SK-N-SH (cell line): Measurements from ENCODE around the gene KRT84. TPM values are rescaled to one million over a fixed set of nuclear protein-coding genes. Genes with fewer than 3 reads are reported as not detected.

Source experiments
- CTCF ChIA-PET: fragments of 300-600, 350-600 bp; formaldehyde crosslinking; extraction: SDS; loops from one replicate; lab custom pipeline; 2021; lab: Yijun Ruan, JAX
- POLR2A ChIA-PET: fragments of 350-600 bp; sonication (Branson Sonifier 250); formaldehyde crosslinking; extraction: SDS; loops from one replicate; lab custom pipeline; 2020; ENCODE audit warnings: antibody characterized with exemption, inconsistent platforms; lab: Yijun Ruan, JAX
- DNase-seq: peaks from one replicate; pipeline ENCODE4 v3.0.0; 2012
- H2AFZ ChIP-seq: fragments of 200-600 bp; sonication (generic); 2 replicates; pipeline ENCODE4 v1.8.1; 2016; ENCODE audit warnings: antibody characterized with exemption, mild to moderate bottlenecking, low read depth
- H3F3A ChIP-seq: fragments of 200-600 bp; sonication (generic); replicated peaks from 2 replicates; pipeline ENCODE3; 2016; ENCODE audit warnings: antibody characterized with exemption, mild to moderate bottlenecking; ENCODE audit not compliant: insufficient read depth
- H3K27ac ChIP-seq, 2 experiments: fragments of 200-500 bp in 1 of 2; fragments of 200-600 bp in 1 of 2; sonication (Bioruptor generic) in 1 of 2; sonication (generic), shearing (Covaris generic) in 1 of 2; 2 replicates each; pipeline versions ENCODE4 v1.5.1 to v1.6.1; 2014 to 2016; ENCODE audit warnings: low read depth in 2 of 2, inconsistent platforms in 1 of 2, low read length in 1 of 2, mild to moderate bottlenecking in 1 of 2, mixed read lengths in 1 of 2
- H3K27me3 ChIP-seq: fragments of 200-600 bp; sonication (generic), shearing (Covaris generic); 2 replicates; pipeline ENCODE4 v1.6.1; 2016; ENCODE audit warnings: mixed run types; ENCODE audit not compliant: insufficient read depth
- H3K36me3 ChIP-seq, 2 experiments: fragments of 200-500 bp in 1 of 2; fragments of 200-600 bp in 1 of 2; sonication (Bioruptor generic) in 1 of 2; sonication (generic) in 1 of 2; replicated peaks in 1 of 2; 2 replicates each; pipeline versions ENCODE3 to v1.5.1; 2014 to 2016; ENCODE audit warnings: low read length in 1 of 2, mild to moderate bottlenecking in 1 of 2; ENCODE audit not compliant: insufficient read depth in 2 of 2, control insufficient read depth in 1 of 2
- H3K4me1 ChIP-seq, 2 experiments: fragments of 200-500 bp in 1 of 2; fragments of 200-600 bp in 1 of 2; sonication (Bioruptor generic) in 1 of 2; sonication (generic), shearing (Covaris generic) in 1 of 2; 2 replicates each; pipeline versions ENCODE4 v1.5.1 to v1.6.1; 2014 to 2016; ENCODE audit warnings: low read depth in 1 of 2, low read length in 1 of 2, mixed run types in 1 of 2; ENCODE audit not compliant: insufficient read depth in 2 of 2, control insufficient read depth in 1 of 2
- H3K4me2 ChIP-seq: fragments of 200-600 bp; sonication (generic), shearing (Covaris generic); 2 replicates; pipeline ENCODE4 v1.6.1; 2017; ENCODE audit warnings: mixed run types
- H3K4me3 ChIP-seq, 2 experiments: fragments of 200-500 bp in 1 of 2; fragments of 200-600 bp in 1 of 2; sonication (Bioruptor generic) in 1 of 2; sonication (generic), shearing (Covaris generic) in 1 of 2; 2 replicates each; pipeline versions ENCODE4 v1.5.1 to v1.8.1; 2014 to 2016; ENCODE audit warnings: low read depth in 2 of 2, inconsistent platforms in 1 of 2, low read length in 1 of 2, mild to moderate bottlenecking in 1 of 2, mixed read lengths in 1 of 2, moderate library complexity in 1 of 2
- H3K79me2 ChIP-seq: fragments of 200-600 bp; sonication (generic); 2 replicates; pipeline ENCODE4 v1.8.1; 2017; ENCODE audit warnings: mild to moderate bottlenecking; ENCODE audit not compliant: insufficient read depth
- H3K9ac ChIP-seq: fragments of 200-600 bp; sonication (generic); 2 replicates; pipeline ENCODE4 v1.6.1; 2017; ENCODE audit warnings: mixed run types
- H3K9me2 ChIP-seq: fragments of 200-600 bp; sonication (generic); 2 replicates; pipeline ENCODE4 v1.6.1; 2017; ENCODE audit warnings: mixed run types
- H3K9me3 ChIP-seq: fragments of 200-600 bp; sonication (generic); 2 replicates; pipeline ENCODE4 v1.6.1; 2017; ENCODE audit warnings: mixed run types, mild to moderate bottlenecking, moderate library complexity
- H4K20me1 ChIP-seq: fragments of 200-600 bp; sonication (generic); 2 replicates; pipeline ENCODE4 v1.6.1; 2017; ENCODE audit warnings: mild to moderate bottlenecking, mixed run types; ENCODE audit not compliant: insufficient read depth
- CTCF ChIP-seq: fragments of 200-600 bp; sonication (generic); IDR thresholded peaks from 2 replicates; pipeline ENCODE4 v1.6.1; 2017; ENCODE audit warnings: antibody characterized with exemption, mild to moderate bottlenecking, moderate library complexity
- EP300 ChIP-seq, 2 experiments: IDR thresholded peaks; 2 replicates each; pipeline versions ENCODE4 v1.4.0 to v1.6.1; 2012; ENCODE audit warnings: borderline replicate concordance in 1 of 2, low read depth in 1 of 2, low read length in 1 of 2
- GABPA ChIP-seq: IDR thresholded peaks from 2 replicates; pipeline ENCODE4 v1.4.0; 2012; ENCODE audit warnings: low read depth, mild to moderate bottlenecking
- GATA2 ChIP-seq: sonication (generic); formaldehyde crosslinking; IDR thresholded peaks from 2 replicates; pipeline ENCODE4 v1.5.0; 2020; ENCODE audit warnings: mild to moderate bottlenecking, missing genetic modification reagents
- MAX ChIP-seq: IDR thresholded peaks from 2 replicates; pipeline ENCODE4 v1.4.0; 2012; ENCODE audit warnings: low read depth
- MEF2A ChIP-seq: IDR thresholded peaks from 2 replicates; pipeline ENCODE4 v1.4.0; 2012; ENCODE audit warnings: low read depth, borderline replicate concordance
- NRF1 ChIP-seq: IDR thresholded peaks from 2 replicates; pipeline ENCODE4 v1.6.1; 2012; ENCODE audit warnings: low read depth, mild to moderate bottlenecking, low read length
- RFX5 ChIP-seq: IDR thresholded peaks from 2 replicates; pipeline ENCODE4 v1.6.1; 2012; ENCODE audit warnings: mild to moderate bottlenecking, improper control_type of control experiment, low read length
- RXRA ChIP-seq: IDR thresholded peaks from 2 replicates; pipeline ENCODE4 v1.4.0; 2012; ENCODE audit warnings: low read depth, mild to moderate bottlenecking, borderline replicate concordance
- SMC3 ChIP-seq: IDR thresholded peaks from 2 replicates; pipeline ENCODE4 v1.6.1; 2012; ENCODE audit warnings: low read depth, low read length, improper control_type of control experiment
- TAF1 ChIP-seq: IDR thresholded peaks from 2 replicates; pipeline ENCODE4 v1.6.1; 2012; ENCODE audit warnings: low read depth, mild to moderate bottlenecking, low read length, moderate library complexity, borderline replicate concordance
- TCF12 ChIP-seq: IDR thresholded peaks from 2 replicates; pipeline ENCODE4 v1.4.0; 2012
- YY1 ChIP-seq: IDR thresholded peaks from 2 replicates; pipeline ENCODE4 v1.4.0; 2012; ENCODE audit warnings: low read depth, mild to moderate bottlenecking
- WGBS: methylation state at CpG from one replicate; pipeline ENCODE4 v1.1.6; 2017; ENCODE audit warnings: low lambda C conversion rate; 5-methylcytosine and 5-hydroxymethylcytosine counted together
- polyA plus RNA-seq, 3 experiments: library from polyadenylated mRNA; depleted of rRNA; stranded (reverse); fragments of >200 nt; gene quantifications; 2 replicates each; pipeline ENCODE4 v1.2.3, GENCODE V29; 2012
- TF ChIP-seq, protein P1 (sequence below): fragments of 150-350 bp; IDR thresholded peaks from 2 replicates; pipeline ENCODE4 v1.6.1; 2017; ENCODE audit warnings: antibody characterized with exemption, low read length, low read depth, borderline replicate concordance
- TF ChIP-seq, protein P2 (sequence below): fragments of 150-350 bp; IDR thresholded peaks from 2 replicates; pipeline ENCODE4 v1.6.1; 2016; ENCODE audit warnings: mild to moderate bottlenecking, low read depth, low read length
- TF ChIP-seq, protein P3 (sequence below): IDR thresholded peaks from 2 replicates; pipeline ENCODE4 v1.4.0; 2012; ENCODE audit warnings: low read depth, borderline replicate concordance
- TF ChIP-seq, protein P4 (sequence below): IDR thresholded peaks from 2 replicates; pipeline ENCODE4 v1.4.0; 2012; ENCODE audit warnings: low read depth, borderline replicate concordance

The KRT84 gene
- polyA plus RNA-seq, 1 of the 3 experiments (the other 2 are of a cell fraction), result not detected

- DNase-seq, result no peak
- Histone ChIP-seq H3K4me2 (no peak overlapping the region), H3K27ac (no peak overlapping the region), H3K9ac (no peak overlapping the region), H2AFZ (no peak overlapping the region), H4K20me1 (no peaks in the 10 kb centered on the region), H3K27me3 (peaks cover 40% of the 10 kb centered on the region), H3K4me1 (no peaks in the 10 kb centered on the region), H3K79me2 (no peaks in the 10 kb centered on the region), H3K36me3 (no peaks in the 10 kb centered on the region), H3F3A (no peaks in the 10 kb centered on the region), H3K9me2 (no peaks in the 10 kb centered on the region), H3K4me3 (no peak overlapping the region), H3K9me3 (no peaks in the 10 kb centered on the region)
- ChIA-PET POLR2A (no interaction called here), CTCF (interaction anchor here (1.1 to 2.2 kb wide), 3 partner anchors 11 to 477 kb away, joined by 3 to 8 read pairs (median 3); no protein-coding TSS in a partner anchor)
- TF ChIP-seq EP300 (IDR thresholded peaks at IDR 0.05; ENCODE audit: borderline replicate concordance in 1 of 2, low read depth in 1 of 2, low read length in 1 of 2) (no peak), RXRA (no peak), YY1 (no peak), MEF2A (no peak)
- WGBS, result 62% methylated on average over 2 of the region's 2 CpGs
These were observed 16.9 kb upstream of the KRT84 start for GRCh38 chr12:52402377-52402776.

- peaks cover 42% of the 10 kb centered on the region for H3K27me3 ChIP-seq
- no peaks in the 10 kb centered on the region for H3K4me1 ChIP-seq
- ChIA-PET CTCF (interaction anchor here (1.1 to 2.2 kb wide), 3 partner anchors 11 to 478 kb away, joined by 3 to 8 read pairs (median 3); no protein-coding TSS in a partner anchor), POLR2A (no interaction called here)
- H3K4me3 ChIP-seq, result no peak overlapping the region
- H2AFZ ChIP-seq, result no peak overlapping the region
- H3K4me2 ChIP-seq, result no peak overlapping the region
- no peak for DNase-seq
- H3F3A ChIP-seq, result no peaks in the 10 kb centered on the region
- 19% methylated on average over 4 of the region's 4 CpGs for WGBS
- no peak for TF ChIP-seq GATA2 (CRISPR knock-in tag)
- TF ChIP-seq SMC3, result no peak
- TF ChIP-seq, protein P1, sequence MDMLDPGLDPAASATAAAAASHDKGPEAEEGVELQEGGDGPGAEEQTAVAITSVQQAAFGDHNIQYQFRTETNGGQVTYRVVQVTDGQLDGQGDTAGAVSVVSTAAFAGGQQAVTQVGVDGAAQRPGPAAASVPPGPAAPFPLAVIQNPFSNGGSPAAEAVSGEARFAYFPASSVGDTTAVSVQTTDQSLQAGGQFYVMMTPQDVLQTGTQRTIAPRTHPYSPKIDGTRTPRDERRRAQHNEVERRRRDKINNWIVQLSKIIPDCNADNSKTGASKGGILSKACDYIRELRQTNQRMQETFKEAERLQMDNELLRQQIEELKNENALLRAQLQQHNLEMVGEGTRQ, result no peak
- no peak for TF ChIP-seq MAX
- TF ChIP-seq, protein P2, sequence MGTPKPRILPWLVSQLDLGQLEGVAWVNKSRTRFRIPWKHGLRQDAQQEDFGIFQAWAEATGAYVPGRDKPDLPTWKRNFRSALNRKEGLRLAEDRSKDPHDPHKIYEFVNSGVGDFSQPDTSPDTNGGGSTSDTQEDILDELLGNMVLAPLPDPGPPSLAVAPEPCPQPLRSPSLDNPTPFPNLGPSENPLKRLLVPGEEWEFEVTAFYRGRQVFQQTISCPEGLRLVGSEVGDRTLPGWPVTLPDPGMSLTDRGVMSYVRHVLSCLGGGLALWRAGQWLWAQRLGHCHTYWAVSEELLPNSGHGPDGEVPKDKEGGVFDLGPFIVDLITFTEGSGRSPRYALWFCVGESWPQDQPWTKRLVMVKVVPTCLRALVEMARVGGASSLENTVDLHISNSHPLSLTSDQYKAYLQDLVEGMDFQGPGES, result no peak
- TF ChIP-seq, protein P3, sequence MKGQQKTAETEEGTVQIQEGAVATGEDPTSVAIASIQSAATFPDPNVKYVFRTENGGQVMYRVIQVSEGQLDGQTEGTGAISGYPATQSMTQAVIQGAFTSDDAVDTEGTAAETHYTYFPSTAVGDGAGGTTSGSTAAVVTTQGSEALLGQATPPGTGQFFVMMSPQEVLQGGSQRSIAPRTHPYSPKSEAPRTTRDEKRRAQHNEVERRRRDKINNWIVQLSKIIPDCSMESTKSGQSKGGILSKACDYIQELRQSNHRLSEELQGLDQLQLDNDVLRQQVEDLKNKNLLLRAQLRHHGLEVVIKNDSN, result no peak
- no peak for TF ChIP-seq MEF2A
- no peak for TF ChIP-seq YY1
- no peak for TF ChIP-seq GABPA
- TF ChIP-seq RXRA, result no peak
- TF ChIP-seq, protein P4, sequence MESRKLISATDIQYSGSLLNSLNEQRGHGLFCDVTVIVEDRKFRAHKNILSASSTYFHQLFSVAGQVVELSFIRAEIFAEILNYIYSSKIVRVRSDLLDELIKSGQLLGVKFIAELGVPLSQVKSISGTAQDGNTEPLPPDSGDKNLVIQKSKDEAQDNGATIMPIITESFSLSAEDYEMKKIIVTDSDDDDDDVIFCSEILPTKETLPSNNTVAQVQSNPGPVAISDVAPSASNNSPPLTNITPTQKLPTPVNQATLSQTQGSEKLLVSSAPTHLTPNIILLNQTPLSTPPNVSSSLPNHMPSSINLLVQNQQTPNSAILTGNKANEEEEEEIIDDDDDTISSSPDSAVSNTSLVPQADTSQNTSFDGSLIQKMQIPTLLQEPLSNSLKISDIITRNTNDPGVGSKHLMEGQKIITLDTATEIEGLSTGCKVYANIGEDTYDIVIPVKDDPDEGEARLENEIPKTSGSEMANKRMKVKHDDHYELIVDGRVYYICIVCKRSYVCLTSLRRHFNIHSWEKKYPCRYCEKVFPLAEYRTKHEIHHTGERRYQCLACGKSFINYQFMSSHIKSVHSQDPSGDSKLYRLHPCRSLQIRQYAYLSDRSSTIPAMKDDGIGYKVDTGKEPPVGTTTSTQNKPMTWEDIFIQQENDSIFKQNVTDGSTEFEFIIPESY, result no peak
- no peak for TF ChIP-seq TAF1
- no peak for TF ChIP-seq TCF12
- no peak for TF ChIP-seq CTCF
- TF ChIP-seq RFX5, result no peak
- TF ChIP-seq NRF1, result no peak
- H3K9ac ChIP-seq, result no peak overlapping the region
- no peaks in the 10 kb centered on the region for H3K36me3 ChIP-seq
- no peaks in the 10 kb centered on the region for H3K9me3 ChIP-seq
- no peak overlapping the region for H3K27ac ChIP-seq
- H3K79me2 ChIP-seq, result no peaks in the 10 kb centered on the region
- H4K20me1 ChIP-seq, result no peaks in the 10 kb centered on the region
- H3K9me2 ChIP-seq, result no peaks in the 10 kb centered on the region
These were observed 16.5 kb upstream of the KRT84 start for GRCh38 chr12:52401926-52402325.
